Colonic mucosa (tissue), 4 donors: Measurements from ENCODE around the gene CDC20. TPM values are rescaled to one million over a fixed set of nuclear protein-coding genes. Genes with fewer than 3 reads are reported as not detected.

ENCODE experiments used
- DNase-seq: peaks from one replicate; pipeline ENCODE4 v3.0.0-alpha.2; 2020
- H3K27ac ChIP-seq: fragments of 200-600 bp; one replicate; pipeline ENCODE4 v1.8.0; 2021
- H3K27me3 ChIP-seq: fragments of 200-600 bp; one replicate; pipeline ENCODE4 v1.8.0; 2021
- H3K36me3 ChIP-seq: fragments of 200-600 bp; one replicate; pipeline ENCODE4 v1.8.0; 2021
- H3K4me1 ChIP-seq: fragments of 200-600 bp; one replicate; pipeline ENCODE4 v1.8.0; 2021; ENCODE audit warnings: mild to moderate bottlenecking
- H3K4me3 ChIP-seq: fragments of 200-600 bp; one replicate; pipeline ENCODE4 v1.8.0; 2021
- H3K9ac ChIP-seq, 2 donors: one replicate each; pipeline ENCODE4 v1.7.0; 2013; ENCODE audit warnings: control low read depth in 2 of 2, low read depth in 2 of 2, low read length in 2 of 2
- H3K9me3 ChIP-seq: fragments of 200-600 bp; one replicate; pipeline ENCODE4 v1.8.0; 2021
- CTCF ChIP-seq: fragments of 200-600 bp; IDR thresholded peaks from one replicate; pipeline ENCODE4 v1.8.0; 2022; ENCODE audit warnings: antibody characterized with exemption, mild to moderate bottlenecking
- intact Hi-C: fragments of 100-400 bp; cut with DNase I; formaldehyde crosslinking; loops from one replicate; pipeline ENCODE4 v1.14.1; 2022
- total RNA-seq, 2 donors: library from RNA; stranded (reverse); fragmentation: NEBNext Ultra II Directional in 1 of 2; extraction: Animal tissue kit (Norgen Biotek cat#: 25700) in 1 of 2; gene quantifications; one replicate each; pipeline ENCODE4 v1.2.1, GENCODE V29; 2021
- donor health status: healthy.
- donor health status: DM: no; HTN: no; CAD: no.
- donor health status: DM: no; HTN: no; CAD: no.

The CDC20 gene
- total RNA-seq, 2 donors from 2014 or later = 42.6 to 201 TPM

- no peak overlapping the region for H3K9ac ChIP-seq
- no peak overlapping the region for H3K27ac ChIP-seq
- no peaks in the 10 kb centered on the region for H3K4me1 ChIP-seq
- no peaks in the 10 kb centered on the region for H3K27me3 ChIP-seq
- TF ChIP-seq CTCF = no peak
- H3K4me3 ChIP-seq = no peak overlapping the region
- no peak for DNase-seq
- intact Hi-C loops = no loop called here
- H3K36me3 ChIP-seq = no peaks in the 10 kb centered on the region
- no peaks in the 10 kb centered on the region for H3K9me3 ChIP-seq
Observed at GRCh38 chr1:43322506-43322905, 36.3 kb upstream of the CDC20 start.

- Histone ChIP-seq H3K4me3 (no peak overlapping the region), H3K27ac (no peak overlapping the region), H3K4me1 (no peaks in the 10 kb centered on the region), H3K9me3 (no peaks in the 10 kb centered on the region), H3K9ac (no peak overlapping the region), H3K36me3 (no peaks in the 10 kb centered on the region), H3K27me3 (no peaks in the 10 kb centered on the region)
- no peak for DNase-seq
- TF ChIP-seq CTCF = no peak
- intact Hi-C loops = no loop called here
Observed at GRCh38 chr1:43324810-43325209, 34.0 kb upstream of the CDC20 start.

GRCh38 chr1:43325381-43325780, 33.4 kb upstream of the CDC20 start:
- intact Hi-C loops = no loop called here
- H3K4me3 ChIP-seq = no peak overlapping the region
- H3K9me3 ChIP-seq = no peaks in the 10 kb centered on the region
- H3K9ac ChIP-seq = no peak overlapping the region
- no peaks in the 10 kb centered on the region for H3K4me1 ChIP-seq
- TF ChIP-seq CTCF = no peak
- no peak for DNase-seq
- H3K27me3 ChIP-seq = no peaks in the 10 kb centered on the region
- no peaks in the 10 kb centered on the region for H3K36me3 ChIP-seq
- no peak overlapping the region for H3K27ac ChIP-seq

GRCh38 chr1:43327549-43328292, 31.1 kb upstream of the CDC20 start:
- DNase-seq = no peak
- Histone ChIP-seq H3K9ac (no peak overlapping the region), H3K27me3 (no peaks in the 10 kb centered on the region), H3K36me3 (no peaks in the 10 kb centered on the region), H3K4me1 (no peaks in the 10 kb centered on the region), H3K9me3 (no peaks in the 10 kb centered on the region), H3K27ac (no peak overlapping the region), H3K4me3 (no peak overlapping the region)
- intact Hi-C loops = no loop called here
- no peak for TF ChIP-seq CTCF

- Histone ChIP-seq H3K9ac (no peak overlapping the region), H3K4me3 (no peak overlapping the region), H3K9me3 (no peaks in the 10 kb centered on the region), H3K27me3 (no peaks in the 10 kb centered on the region), H3K36me3 (no peaks in the 10 kb centered on the region), H3K27ac (no peak overlapping the region), H3K4me1 (no peaks in the 10 kb centered on the region)
- intact Hi-C loops = no loop called here
- no peak for TF ChIP-seq CTCF
- DNase-seq = no peak
Observed at GRCh38 chr1:43329995-43330751, 28.6 kb upstream of the CDC20 start.
